MM.1S (cell line): ENCODE data around the gene CCNE1.

Experiments
- EZH2 ChIP-seq: fragments of 300-600 bp; sonication (generic); optimal IDR thresholded peaks from 2 replicates; pipeline ENCODE3; 2017; ENCODE audit warnings: low read depth, mild to moderate bottlenecking, antibody characterized with exemption, low read length, mixed read lengths
- TF ChIP-seq, protein P1 (sequence below): fragments of 300-600 bp; sonication (generic); IDR thresholded peaks from 2 replicates; pipeline ENCODE4 v1.5.1; 2016; ENCODE audit warnings: antibody characterized with exemption, low read length, mixed read lengths

GRCh38 chr19:29815231-29815630 lies 3.4 kb downstream of the CCNE1 start:
- TF ChIP-seq, protein P1, sequence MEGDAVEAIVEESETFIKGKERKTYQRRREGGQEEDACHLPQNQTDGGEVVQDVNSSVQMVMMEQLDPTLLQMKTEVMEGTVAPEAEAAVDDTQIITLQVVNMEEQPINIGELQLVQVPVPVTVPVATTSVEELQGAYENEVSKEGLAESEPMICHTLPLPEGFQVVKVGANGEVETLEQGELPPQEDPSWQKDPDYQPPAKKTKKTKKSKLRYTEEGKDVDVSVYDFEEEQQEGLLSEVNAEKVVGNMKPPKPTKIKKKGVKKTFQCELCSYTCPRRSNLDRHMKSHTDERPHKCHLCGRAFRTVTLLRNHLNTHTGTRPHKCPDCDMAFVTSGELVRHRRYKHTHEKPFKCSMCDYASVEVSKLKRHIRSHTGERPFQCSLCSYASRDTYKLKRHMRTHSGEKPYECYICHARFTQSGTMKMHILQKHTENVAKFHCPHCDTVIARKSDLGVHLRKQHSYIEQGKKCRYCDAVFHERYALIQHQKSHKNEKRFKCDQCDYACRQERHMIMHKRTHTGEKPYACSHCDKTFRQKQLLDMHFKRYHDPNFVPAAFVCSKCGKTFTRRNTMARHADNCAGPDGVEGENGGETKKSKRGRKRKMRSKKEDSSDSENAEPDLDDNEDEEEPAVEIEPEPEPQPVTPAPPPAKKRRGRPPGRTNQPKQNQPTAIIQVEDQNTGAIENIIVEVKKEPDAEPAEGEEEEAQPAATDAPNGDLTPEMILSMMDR: peak; percentile 32
- no peak for TF ChIP-seq EZH2
